H1 (cell line): ENCODE data around the gene TMIGD3.

Source experiments
- CTCF ChIP-seq, 3 experiments: IDR thresholded peaks; 1 replicate in 2 of 3; 2 replicates in 1 of 3; pipeline versions ENCODE4 v1.5.1 to v1.6.1; 2011; ENCODE audit warnings: low read length in 3 of 3, mild to moderate bottlenecking in 3 of 3, inconsistent platforms in 2 of 3, low read depth in 1 of 3, moderate library complexity in 1 of 3; ENCODE audit not compliant: insufficient read depth in 1 of 3; ENCODE audit errors: control extremely low read depth in 1 of 3
- EGR1 ChIP-seq: IDR thresholded peaks from 2 replicates; pipeline ENCODE4 v1.6.1; 2011; ENCODE audit warnings: low read depth, low read length, borderline replicate concordance
- EP300 ChIP-seq, 2 experiments: IDR thresholded peaks; 1 replicate in 1 of 2; 2 replicates in 1 of 2; pipeline ENCODE4 v1.6.1; 2011 to 2012; ENCODE audit warnings: low read depth in 2 of 2, low read length in 2 of 2, mild to moderate bottlenecking in 2 of 2, borderline replicate concordance in 1 of 2, inconsistent platforms in 1 of 2, moderate library complexity in 1 of 2
- EZH2 ChIP-seq: fragments of 200-600 bp; sonication (generic); IDR thresholded peaks from 2 replicates; pipeline ENCODE4 v1.7.1; 2012; ENCODE audit warnings: low read depth, mild to moderate bottlenecking, moderate library complexity, low read length, inconsistent platforms; ENCODE audit not compliant: severe bottlenecking
- MAX ChIP-seq: IDR thresholded peaks from 2 replicates; pipeline ENCODE4 v1.6.1; 2012; ENCODE audit warnings: inconsistent platforms
- POLR2A ChIP-seq, 2 experiments: IDR thresholded peaks; 1 replicate in 1 of 2; 2 replicates in 1 of 2; pipeline ENCODE4 v1.6.1; 2011; ENCODE audit warnings: low read depth in 2 of 2, low read length in 2 of 2, mild to moderate bottlenecking in 2 of 2; ENCODE audit errors: control extremely low read depth in 1 of 2
- POLR2AphosphoS5 ChIP-seq: IDR thresholded peaks from 2 replicates; pipeline ENCODE4 v1.6.1; 2011; ENCODE audit warnings: low read depth, low read length
- SIN3A ChIP-seq, 2 experiments: IDR thresholded peaks in 1 of 2; conservative IDR thresholded peaks in 1 of 2; 2 replicates each; pipeline ENCODE4 v1.6.1; 2011 to 2012; ENCODE audit warnings: low read length in 2 of 2, improper control_type of control experiment in 1 of 2, low read depth in 1 of 2, mild to moderate bottlenecking in 1 of 2
- SP1 ChIP-seq: IDR thresholded peaks from 2 replicates; pipeline ENCODE4 v1.6.1; 2011; ENCODE audit warnings: low read depth, low read length
- SP2 ChIP-seq: IDR thresholded peaks from 2 replicates; pipeline ENCODE4 v1.6.1; 2012; ENCODE audit warnings: mild to moderate bottlenecking, low read length, inconsistent platforms
- YY1 ChIP-seq: IDR thresholded peaks from 2 replicates; pipeline ENCODE4 v1.6.1; 2011; ENCODE audit warnings: low read depth, mild to moderate bottlenecking, low read length

- TF ChIP-seq POLR2AphosphoS5 (no peak), CTCF (IDR thresholded peaks at IDR 0.05; ENCODE audit: control extremely low read depth in 1 of 3, insufficient read depth in 1 of 3, low read depth in 1 of 3, low read length in 3 of 3) (no peak), EP300 (IDR thresholded peaks at IDR 0.05; ENCODE audit: borderline replicate concordance in 1 of 2, low read depth in 2 of 2, low read length in 2 of 2) (no peak), YY1 (no peak), EZH2 (no peak), SP1 (no peak), SP2 (no peak), POLR2A (IDR thresholded peaks at IDR 0.05; ENCODE audit: control extremely low read depth in 1 of 2, low read depth in 2 of 2, low read length in 2 of 2) (no peak), SIN3A (conservative IDR thresholded peaks at IDR 0.05 in 1 of 2, IDR thresholded peaks at IDR 0.05 in 1 of 2; ENCODE audit: low read depth in 1 of 2, low read length in 2 of 2) (no peak), EGR1 (no peak), MAX (no peak)
Measured at GRCh38 chr1:111505641-111506119, 2.2 kb upstream of the TMIGD3 start.
